ENCODE measurements around the gene LGMN.

GRCh38 chr14:92754966-92755365, 6.5 kb upstream of the LGMN start:
- TF ChIP-seq CTCF (IDR thresholded peaks at IDR 0.05) (no peak), EZH2 (IDR thresholded peaks at IDR 0.05; ENCODE audit: borderline replicate concordance, insufficient read depth, low read depth, low read length, poor library complexity, severe bottlenecking) (no peak)

All from B cell (primary cell).